ENCODE data around the gene ANKUB1.

DNA sequence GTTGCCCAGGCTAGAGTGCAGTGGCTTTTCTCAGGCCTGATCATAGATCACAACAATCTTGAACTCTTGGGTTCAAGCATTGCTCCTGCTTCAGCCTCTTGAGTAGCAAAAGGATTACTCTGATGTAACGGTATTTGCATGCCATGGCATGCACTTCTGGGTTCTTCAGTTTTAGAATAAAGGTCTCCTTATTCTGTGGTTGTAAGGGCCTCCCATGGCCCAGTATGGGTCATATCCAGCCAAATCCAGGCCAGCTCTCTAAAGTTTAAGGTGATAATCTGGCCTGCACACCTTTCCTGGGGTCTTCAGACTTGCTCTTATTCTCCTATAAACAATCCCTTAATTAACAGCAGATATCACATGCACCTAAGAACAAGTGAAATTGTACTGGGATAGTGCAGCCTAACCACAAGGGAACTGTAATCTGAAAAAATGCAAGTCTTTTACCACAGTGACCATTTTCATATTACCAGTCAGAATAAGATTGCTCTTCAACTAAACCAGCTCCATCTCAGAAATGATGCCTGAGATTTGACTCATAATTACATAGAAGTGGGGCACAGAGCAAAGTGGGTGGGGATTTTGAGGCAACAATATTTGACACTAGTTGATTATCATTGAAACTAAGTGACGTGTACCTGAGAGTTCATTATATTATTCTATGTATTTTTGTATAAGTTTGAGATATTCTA is 65.5 kb downstream of the ANKUB1 start:
- TF ChIP-seq GABPA (IDR thresholded peaks at IDR 0.05; ENCODE audit: low read depth) (no peak), ZNF274 (IDR thresholded peaks at IDR 0.05; ENCODE audit: insufficient read depth, insufficient read length) (no peak), POLR2AphosphoS2 (IDR thresholded peaks at IDR 0.05; ENCODE audit: low read depth, low read length) (no peak)
- TF ChIP-seq, protein P1, sequence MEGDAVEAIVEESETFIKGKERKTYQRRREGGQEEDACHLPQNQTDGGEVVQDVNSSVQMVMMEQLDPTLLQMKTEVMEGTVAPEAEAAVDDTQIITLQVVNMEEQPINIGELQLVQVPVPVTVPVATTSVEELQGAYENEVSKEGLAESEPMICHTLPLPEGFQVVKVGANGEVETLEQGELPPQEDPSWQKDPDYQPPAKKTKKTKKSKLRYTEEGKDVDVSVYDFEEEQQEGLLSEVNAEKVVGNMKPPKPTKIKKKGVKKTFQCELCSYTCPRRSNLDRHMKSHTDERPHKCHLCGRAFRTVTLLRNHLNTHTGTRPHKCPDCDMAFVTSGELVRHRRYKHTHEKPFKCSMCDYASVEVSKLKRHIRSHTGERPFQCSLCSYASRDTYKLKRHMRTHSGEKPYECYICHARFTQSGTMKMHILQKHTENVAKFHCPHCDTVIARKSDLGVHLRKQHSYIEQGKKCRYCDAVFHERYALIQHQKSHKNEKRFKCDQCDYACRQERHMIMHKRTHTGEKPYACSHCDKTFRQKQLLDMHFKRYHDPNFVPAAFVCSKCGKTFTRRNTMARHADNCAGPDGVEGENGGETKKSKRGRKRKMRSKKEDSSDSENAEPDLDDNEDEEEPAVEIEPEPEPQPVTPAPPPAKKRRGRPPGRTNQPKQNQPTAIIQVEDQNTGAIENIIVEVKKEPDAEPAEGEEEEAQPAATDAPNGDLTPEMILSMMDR (IDR thresholded peaks at IDR 0.05 in 2 of 3, conservative IDR thresholded peaks at IDR 0.05 in 1 of 3; ENCODE audit: control insufficient read depth in 2 of 3, extremely low read depth in 1 of 3, insufficient read depth in 1 of 3, low read depth in 3 of 3, low read length in 3 of 3) = no peak
- TF ChIP-seq, protein P2, sequence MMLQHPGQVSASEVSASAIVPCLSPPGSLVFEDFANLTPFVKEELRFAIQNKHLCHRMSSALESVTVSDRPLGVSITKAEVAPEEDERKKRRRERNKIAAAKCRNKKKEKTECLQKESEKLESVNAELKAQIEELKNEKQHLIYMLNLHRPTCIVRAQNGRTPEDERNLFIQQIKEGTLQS (IDR thresholded peaks at IDR 0.05; ENCODE audit: borderline replicate concordance, extremely low read depth, low read depth, low read length) = no peak

All from GM12878 (cell line).